ENCODE data around the gene ANXA2R. TPM values are rescaled to one million over a fixed set of nuclear protein-coding genes. Genes with fewer than 3 reads are reported as not detected.
"Not testable (repeated sequence)": the region's sequence is repeated elsewhere in the genome, so short reads cannot be mapped to it uniquely, and the experiment has no call there.

Gene ANXA2R
- polyA plus RNA-seq (ENCODE audit: insufficient read length in 3 of 3), result 1 to 10 TPM in 2 of 3 donors, under 1 TPM in 1; 0.62 to 1.6 (median 1.4) TPM
- long read RNA-seq, donor 1, partial matches to known transcripts, result 0 of 2 reads
- long read RNA-seq, donor 1, other reads (novel, unspliced or antisense), result 0 of 2 reads
- long read RNA-seq, donor 2, partial matches to known transcripts, result 0 of 2 reads
- long read RNA-seq, donor 2, other reads (novel, unspliced or antisense), result 0 of 2 reads
- long read RNA-seq, donor 3, partial matches to known transcripts, result 0 of 2 reads
- long read RNA-seq, donor 3, other reads (novel, unspliced or antisense), result 0 of 2 reads
- long read RNA-seq, donor 4, transcript ANXA2R-202 (1 exons, 1,265 nt), result major isoform, 7 of 7 reads
- long read RNA-seq, donor 4, partial matches to known transcripts, result 0 of 7 reads
- long read RNA-seq, donor 4, other reads (novel, unspliced or antisense), result 0 of 7 reads
- long read RNA-seq, donor 5, result 0 reads
- long read RNA-seq, donor 6, partial matches to known transcripts, result 0 of 1 reads
- long read RNA-seq, donor 6, other reads (novel, unspliced or antisense), result 0 of 1 reads
- long read RNA-seq, donor 7, partial matches to known transcripts, result 0 of 1 reads
- long read RNA-seq, donor 7, other reads (novel, unspliced or antisense), result 0 of 1 reads
- long read RNA-seq, donor 8, partial matches to known transcripts, result 0 of 3 reads
- long read RNA-seq, donor 8, other reads (novel, unspliced or antisense), result 0 of 3 reads
- long read RNA-seq, donor 9, partial matches to known transcripts, result 0 of 4 reads
- long read RNA-seq, donor 9, other reads (novel, unspliced or antisense), result 0 of 4 reads
- long read RNA-seq, donor 10, partial matches to known transcripts, result 0 of 2 reads
- long read RNA-seq, donor 10, other reads (novel, unspliced or antisense), result 0 of 2 reads
- long read RNA-seq, donor 11, partial matches to known transcripts, result 0 of 1 reads
- long read RNA-seq, donor 11, other reads (novel, unspliced or antisense), result 0 of 1 reads
- long read RNA-seq, donor 12, partial matches to known transcripts, result 0 of 1 reads
- long read RNA-seq, donor 12, other reads (novel, unspliced or antisense), result 0 of 1 reads
- long read RNA-seq, donor 13, partial matches to known transcripts, result 0 of 1 reads
- long read RNA-seq, donor 13, other reads (novel, unspliced or antisense), result 0 of 1 reads
- long read RNA-seq, donor 14, transcript ANXA2R-202 (1 exons, 1,265 nt), result major isoform, 5 of 5 reads
- long read RNA-seq, donor 14, partial matches to known transcripts, result 0 of 5 reads
- long read RNA-seq, donor 14, other reads (novel, unspliced or antisense), result 0 of 5 reads
- long read RNA-seq, donor 15, partial matches to known transcripts, result 0 of 4 reads
- long read RNA-seq, donor 15, other reads (novel, unspliced or antisense), result 0 of 4 reads
- long read RNA-seq, donor 16, partial matches to known transcripts, result 0 of 1 reads
- long read RNA-seq, donor 16, other reads (novel, unspliced or antisense), result 0 of 1 reads

- DNase-seq, result peak; percentile 88
Observed at GRCh38 chr5:43040287-43041098, at the start of gene ANXA2R. Gene ANXA2R (minus strand): TSS chr5:43040319. CDS start chr5:43040046, 273 bp downstream.

- DNase-seq, result not testable (repeated sequence)
Observed at GRCh38 chr5:43086118-43086908, 46.2 kb upstream of the ANXA2R start.

GRCh38 chr5:43085453-43085852 lies 45.3 kb upstream of the ANXA2R start:
- no peak for DNase-seq

GRCh38 chr5:43084468-43084867 lies 44.3 kb upstream of the ANXA2R start:
- DNase-seq, result not testable (repeated sequence)

- DNase-seq, result not testable (repeated sequence)
Observed at GRCh38 chr5:43081345-43081744, 41.2 kb upstream of the ANXA2R start.

- DNase-seq, result no peak
Observed at GRCh38 chr5:43078956-43079355, 38.8 kb upstream of the ANXA2R start.

GRCh38 chr5:43077446-43078191 lies 37.5 kb upstream of the ANXA2R start:
- not testable (repeated sequence) for DNase-seq

- DNase-seq, result no peak
Observed at GRCh38 chr5:43075319-43076293, 35.5 kb upstream of the ANXA2R start.

GRCh38 chr5:43074987-43075318 lies 34.8 kb upstream of the ANXA2R start:
- no peak for DNase-seq

GRCh38 chr5:43073597-43074546 lies 33.8 kb upstream of the ANXA2R start:
- DNase-seq, result no peak

- not testable (repeated sequence) for DNase-seq
Observed at GRCh38 chr5:43069401-43069720, 29.2 kb upstream of the ANXA2R start.

- DNase-seq, result no peak
Observed at GRCh38 chr5:43068037-43068436, 27.9 kb upstream of the ANXA2R start.

GRCh38 chr5:43066799-43067741 lies 27.0 kb upstream of the ANXA2R start:
- DNase-seq, result peak; percentile 96

GRCh38 chr5:43065948-43066798 lies 26.1 kb upstream of the ANXA2R start:
- peak; percentile 60 for DNase-seq
